Bronchial epithelial cell (primary cell): ENCODE measurements around the gene SLX4IP. TPM values are rescaled to one million over a fixed set of nuclear protein-coding genes. Genes with fewer than 3 reads are reported as not detected.
A peak's percentile ranks its signal among the peaks of the same experiment; 100 is the strongest.

Experiments used
- DNase-seq: peaks from one replicate; pipeline ENCODE4 v3.0.0-alpha.2; 2010; ENCODE audit warnings: low read depth
- FAIRE-seq: peaks from 2 replicates; lab custom pipeline; 2011; peaks lifted over from hg19 to GRCh38; lab: Jason Lieb, UNC
- H3K27me3 ChIP-seq: 2 replicates; pipeline ENCODE4 v1.5.1; 2011; ENCODE audit warnings: low read length; ENCODE audit not compliant: control insufficient read depth, insufficient read depth
- H3K36me3 ChIP-seq: 2 replicates; pipeline ENCODE4 v1.5.1; 2011; ENCODE audit warnings: low read length; ENCODE audit not compliant: control insufficient read depth, insufficient read depth
- H3K4me3 ChIP-seq: 2 replicates; pipeline ENCODE4 v1.5.1; 2011; ENCODE audit warnings: mild to moderate bottlenecking, low read depth, low read length, control low read depth
- CTCF ChIP-seq: IDR thresholded peaks from 2 replicates; pipeline ENCODE4 v1.5.1; 2011; ENCODE audit warnings: mild to moderate bottlenecking, moderate library complexity, low read length, control low read depth, inconsistent platforms; ENCODE audit not compliant: insufficient read depth, severe bottlenecking
- total RNA-seq: library from RNA; depleted of rRNA; stranded (reverse); fragments of >200 nt; gene quantifications from 2 replicates; pipeline ENCODE4 v1.2.1, GENCODE V29; 2014

Gene SLX4IP
- total RNA-seq, 1 donor from 2014 or later, result 3.9 TPM

DNA sequence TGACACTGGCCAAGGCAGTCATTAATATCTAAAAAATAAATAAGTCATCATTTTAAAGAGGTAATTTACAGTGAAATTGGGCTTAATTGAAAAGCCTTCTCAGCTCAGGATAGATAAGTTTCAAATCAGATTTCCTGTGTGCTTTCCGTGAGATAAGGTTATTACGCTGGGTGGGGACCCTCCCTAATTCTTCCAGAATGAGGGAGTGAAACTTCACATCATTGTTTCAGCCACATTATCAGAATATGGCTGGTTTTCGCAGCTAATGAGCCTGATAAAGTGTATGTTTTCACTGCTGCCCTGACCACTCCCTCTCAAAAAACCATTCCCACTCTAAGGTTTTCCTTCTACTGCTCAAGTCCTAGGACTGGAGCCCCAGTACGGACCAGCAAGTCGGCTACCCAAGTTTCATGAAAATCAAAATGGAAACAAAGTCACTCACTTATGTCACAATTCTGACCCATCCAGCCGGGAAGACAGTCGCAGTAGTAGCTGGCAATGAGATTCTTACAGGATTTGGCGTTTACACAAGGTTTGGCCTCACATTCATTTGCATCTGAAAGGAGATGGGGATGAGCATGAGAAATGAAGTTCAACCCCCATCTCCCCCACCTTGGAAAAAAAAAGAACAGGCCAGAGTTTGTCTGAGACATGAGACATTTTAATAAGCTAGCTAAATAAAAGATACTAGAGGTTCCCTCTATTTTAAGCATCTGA is 214.1 kb downstream of the SLX4IP start:
- no peak for DNase-seq
- no peak for TF ChIP-seq CTCF
- peaks cover 72% of the 10 kb centered on the region for H3K36me3 ChIP-seq

GRCh38 chr20:10649797-10650160 is 214.7 kb downstream of the SLX4IP start:
- no peak for TF ChIP-seq CTCF
- Histone ChIP-seq H3K27me3 (no peaks in the 10 kb centered on the region), H3K36me3 (peaks cover 67% of the 10 kb centered on the region), H3K4me3 (no peak overlapping the region)
- FAIRE-seq, result no peak
- DNase-seq, result no peak

More for the DNA sequence above, 214.1 kb downstream of the SLX4IP start:
- H3K27me3 ChIP-seq, result no peaks in the 10 kb centered on the region
- H3K4me3 ChIP-seq, result no peak overlapping the region
- no peak for FAIRE-seq

DNA sequence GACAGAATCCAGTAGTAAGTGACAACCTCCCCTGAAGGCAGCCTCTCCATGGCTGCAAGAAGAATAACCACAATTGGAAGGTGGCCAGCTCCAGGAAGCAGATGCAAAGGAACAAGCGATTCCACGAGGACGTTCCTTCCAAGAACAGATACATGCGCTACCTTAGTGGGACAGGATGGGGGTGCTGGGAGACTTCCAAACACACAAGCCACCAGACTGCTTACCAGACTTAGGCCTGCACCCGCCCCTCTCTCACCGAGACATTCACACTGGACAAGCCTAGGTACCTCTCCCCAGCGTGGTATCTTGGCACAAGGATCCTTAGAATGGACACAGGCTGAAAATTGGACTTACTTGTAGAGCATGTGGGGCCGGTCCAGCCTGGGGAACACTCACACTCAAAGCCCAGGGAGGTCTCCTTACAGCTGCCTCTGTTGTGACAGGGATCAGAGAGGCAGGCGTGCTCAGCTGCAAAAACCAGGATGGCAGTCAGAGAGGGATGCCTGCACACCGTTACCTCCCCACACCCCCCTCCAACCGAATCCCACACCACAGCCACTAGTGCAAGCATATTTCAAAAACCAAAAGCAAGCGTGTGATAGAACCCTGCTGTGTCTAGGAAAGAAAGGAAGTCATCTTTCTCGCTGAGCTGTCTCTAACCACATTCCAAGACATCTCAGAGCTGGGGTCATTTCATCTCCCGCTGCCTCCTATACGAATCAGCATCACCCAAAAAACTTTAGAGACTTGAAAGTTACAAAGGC is 216.3 kb downstream of the SLX4IP start:
- H3K36me3 ChIP-seq, result peaks cover 58% of the 10 kb centered on the region
- DNase-seq, result no peak
- no peak for TF ChIP-seq CTCF
- no peak overlapping the region for H3K4me3 ChIP-seq
- peak; percentile 23 for FAIRE-seq
- no peaks in the 10 kb centered on the region for H3K27me3 ChIP-seq

DNA sequence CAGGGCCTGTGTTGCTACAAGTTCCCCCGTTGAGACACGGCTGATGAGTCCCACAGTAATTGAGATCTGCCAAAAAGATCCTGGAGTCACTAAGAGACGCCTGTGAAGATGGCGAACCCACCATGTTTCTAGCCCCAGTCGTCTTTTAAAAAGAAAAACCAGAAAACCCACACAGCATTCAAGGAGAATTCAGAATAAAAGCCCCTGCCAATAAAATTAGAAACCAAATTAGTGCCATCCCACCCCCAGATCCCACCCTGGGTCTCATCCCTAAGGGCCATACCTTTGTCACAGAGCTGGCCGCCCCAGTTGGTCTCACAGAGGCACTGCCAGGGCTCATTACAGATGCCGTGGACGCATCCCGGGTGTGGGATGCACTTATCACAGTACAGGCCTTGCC is 217.1 kb downstream of the SLX4IP start:
- Histone ChIP-seq H3K36me3 (peaks cover 52% of the 10 kb centered on the region), H3K27me3 (no peaks in the 10 kb centered on the region), H3K4me3 (no peak overlapping the region)
- no peak for DNase-seq
- no peak for TF ChIP-seq CTCF
- FAIRE-seq, result no peak

GRCh38 chr20:10652660-10653261 is 217.7 kb downstream of the SLX4IP start:
- FAIRE-seq (no peak), DNase-seq (no peak)
- Histone ChIP-seq H3K4me3 (no peak overlapping the region), H3K36me3 (peaks cover 50% of the 10 kb centered on the region), H3K27me3 (no peaks in the 10 kb centered on the region)
- TF ChIP-seq CTCF, result no peak
